IMR-90 (cell line): Measurements from ENCODE around the gene DOCK10.

Source experiments
- POLR2A ChIP-seq: IDR thresholded peaks from 2 replicates; pipeline ENCODE4 v1.6.1; 2012; ENCODE audit warnings: mild to moderate bottlenecking, low read depth, low read length
- TF ChIP-seq, protein P1 (sequence below): conservative IDR thresholded peaks from 2 replicates; pipeline ENCODE4 v1.5.1; 2012; ENCODE audit warnings: mild to moderate bottlenecking, low read depth, low read length, improper control_type of control experiment

DNA sequence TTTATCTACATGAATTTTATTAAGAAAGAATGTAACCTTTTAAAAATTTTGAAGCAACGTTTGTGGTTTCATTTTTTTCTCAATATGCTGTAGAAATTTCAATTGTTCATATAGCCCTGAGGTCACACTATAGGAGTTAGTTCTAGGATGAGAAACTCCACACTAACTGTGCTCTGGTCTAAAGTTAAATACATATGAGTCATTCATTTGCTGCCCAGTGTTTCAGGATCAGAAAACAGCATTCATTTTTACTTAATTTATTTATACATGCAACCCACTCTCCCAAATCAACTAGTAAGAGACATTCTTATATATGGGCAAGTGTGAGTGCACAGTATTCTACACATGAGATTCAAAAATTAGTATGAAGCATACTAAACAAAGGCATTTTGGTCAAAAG, 137.9 kb downstream of the DOCK10 start:
- TF ChIP-seq POLR2A = no peak
- TF ChIP-seq, protein P1, sequence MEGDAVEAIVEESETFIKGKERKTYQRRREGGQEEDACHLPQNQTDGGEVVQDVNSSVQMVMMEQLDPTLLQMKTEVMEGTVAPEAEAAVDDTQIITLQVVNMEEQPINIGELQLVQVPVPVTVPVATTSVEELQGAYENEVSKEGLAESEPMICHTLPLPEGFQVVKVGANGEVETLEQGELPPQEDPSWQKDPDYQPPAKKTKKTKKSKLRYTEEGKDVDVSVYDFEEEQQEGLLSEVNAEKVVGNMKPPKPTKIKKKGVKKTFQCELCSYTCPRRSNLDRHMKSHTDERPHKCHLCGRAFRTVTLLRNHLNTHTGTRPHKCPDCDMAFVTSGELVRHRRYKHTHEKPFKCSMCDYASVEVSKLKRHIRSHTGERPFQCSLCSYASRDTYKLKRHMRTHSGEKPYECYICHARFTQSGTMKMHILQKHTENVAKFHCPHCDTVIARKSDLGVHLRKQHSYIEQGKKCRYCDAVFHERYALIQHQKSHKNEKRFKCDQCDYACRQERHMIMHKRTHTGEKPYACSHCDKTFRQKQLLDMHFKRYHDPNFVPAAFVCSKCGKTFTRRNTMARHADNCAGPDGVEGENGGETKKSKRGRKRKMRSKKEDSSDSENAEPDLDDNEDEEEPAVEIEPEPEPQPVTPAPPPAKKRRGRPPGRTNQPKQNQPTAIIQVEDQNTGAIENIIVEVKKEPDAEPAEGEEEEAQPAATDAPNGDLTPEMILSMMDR = no peak
